ENCODE measurements around the gene SLC24A4. TPM values are rescaled to one million over a fixed set of nuclear protein-coding genes. Genes with fewer than 3 reads are reported as not detected.
A peak's percentile ranks its signal among the peaks of the same experiment; 100 is the strongest.

The SLC24A4 gene
- total RNA-seq, 1 donor from 2014 or later, result not detected

DNA sequence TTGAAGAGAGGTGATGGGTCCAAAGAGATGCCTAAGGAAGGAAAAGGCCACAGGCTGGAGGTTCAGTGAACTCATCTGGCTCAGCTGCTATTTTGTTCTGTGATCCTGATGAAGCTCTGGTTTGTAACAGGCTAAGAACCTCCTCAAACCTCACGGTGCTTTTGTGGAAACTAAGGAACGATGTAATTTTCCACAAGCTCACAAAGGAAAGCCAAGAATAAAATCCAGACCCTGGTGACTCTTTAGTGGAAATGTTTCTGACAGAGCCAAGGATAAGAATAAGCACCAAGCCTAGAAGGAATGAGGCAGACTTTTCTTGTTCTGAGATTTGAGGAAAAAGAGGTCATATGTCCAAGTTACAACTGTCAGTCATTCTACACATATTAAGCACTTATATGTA, 93.6 kb downstream of the SLC24A4 start:
- Histone ChIP-seq H3K4me1 (peaks cover 0 to 9% of the 10 kb centered on the region in 2 donors), H3K36me3 (no peaks in the 10 kb centered on the region), H3K4me3 (no peak overlapping the region), H3K27ac (peak overlapping the region; percentile 18 to 71), H3K27me3 (no peaks in the 10 kb centered on the region), H3K9me3 (no peaks in the 10 kb centered on the region)
- DNase-seq (ENCODE audit: low spot score in 2 of 2), result no peak
- intact Hi-C loops (cut with DNase I), result no loop called here
- TF ChIP-seq CTCF (IDR thresholded peaks at IDR 0.05), result no peak

DNA sequence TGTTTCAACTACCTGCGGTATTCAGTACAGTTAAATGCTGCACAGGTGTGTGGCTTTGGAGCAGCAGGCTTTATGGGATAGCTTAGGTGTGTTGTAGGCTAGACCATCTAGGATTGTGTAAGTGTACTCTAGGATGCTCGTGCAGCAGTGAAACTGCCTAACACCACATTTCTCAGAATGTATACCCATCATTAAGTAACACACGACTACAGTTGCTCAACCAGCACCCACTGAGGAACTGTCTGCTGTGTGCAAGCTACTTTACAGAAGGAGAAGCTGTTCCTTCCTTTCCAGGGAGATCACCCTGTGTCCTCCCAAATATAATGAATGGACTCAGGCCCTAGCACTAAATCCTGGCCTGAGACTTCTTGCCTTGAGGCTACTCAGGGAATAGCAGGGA, 94.8 kb downstream of the SLC24A4 start:
- Histone ChIP-seq H3K27ac (peak overlapping the region in 1 of 2 donors; percentile 44), H3K4me1 (peaks cover 0 to 14% of the 10 kb centered on the region in 2 donors), H3K36me3 (no peaks in the 10 kb centered on the region), H3K9me3 (no peaks in the 10 kb centered on the region), H3K4me3 (no peak overlapping the region), H3K27me3 (no peaks in the 10 kb centered on the region)
- intact Hi-C loops (cut with DNase I), result no loop called here
- TF ChIP-seq CTCF (IDR thresholded peaks at IDR 0.05), result no peak
- DNase-seq (ENCODE audit: low spot score in 2 of 2), result no peak

DNA sequence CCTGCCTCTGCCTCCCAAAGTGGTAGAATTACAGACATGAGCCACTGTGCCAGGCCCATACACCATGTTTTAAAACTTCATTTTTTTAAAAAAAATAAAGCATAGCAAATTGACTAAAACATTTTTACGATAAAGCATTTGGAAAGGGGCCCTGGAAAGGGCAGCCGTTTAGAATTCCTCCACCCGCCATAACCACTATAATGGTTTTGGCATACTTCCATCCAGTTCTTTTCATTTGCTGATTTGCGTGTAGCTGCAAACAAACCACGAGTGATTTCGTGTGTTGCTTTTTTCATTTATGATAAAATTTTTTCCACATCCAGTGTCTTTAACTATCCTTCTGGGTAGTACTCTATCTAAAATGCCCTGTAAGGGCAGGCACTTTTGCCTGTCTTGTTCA, 98.8 kb downstream of the SLC24A4 start:
- Histone ChIP-seq H3K36me3 (no peaks in the 10 kb centered on the region), H3K4me1 (peaks cover 0 to 19% of the 10 kb centered on the region in 2 donors), H3K27ac (no peak overlapping the region), H3K4me3 (no peak overlapping the region), H3K9me3 (peaks cover 0 to 12% of the 10 kb centered on the region in 2 donors), H3K27me3 (no peaks in the 10 kb centered on the region)
- DNase-seq (ENCODE audit: low spot score in 2 of 2), result no peak
- no peak for TF ChIP-seq CTCF (IDR thresholded peaks at IDR 0.05)
- intact Hi-C loops (cut with DNase I), result no loop called here

DNA sequence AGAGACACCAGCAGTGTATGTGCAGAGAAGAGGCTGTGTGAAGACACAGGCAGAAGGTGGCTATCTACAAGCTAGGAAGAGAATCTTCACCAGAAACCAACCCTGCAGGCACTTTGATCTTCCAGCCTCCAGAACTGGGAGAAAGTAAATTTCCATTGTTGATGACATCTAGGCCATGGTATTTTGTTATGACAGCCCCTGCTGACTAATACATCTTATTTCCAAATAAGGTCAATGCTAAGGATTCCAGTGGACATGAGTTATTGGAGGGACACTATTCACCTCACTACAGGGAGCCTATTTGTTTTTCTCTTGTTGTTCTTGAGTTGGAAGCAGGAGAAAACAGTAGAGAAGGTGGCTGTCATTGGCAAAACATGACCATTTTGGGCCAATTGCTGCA, 102.1 kb downstream of the SLC24A4 start:
- H3K9me3 ChIP-seq, result peaks cover 0 to 12% of the 10 kb centered on the region in 2 donors
- H3K27ac ChIP-seq, result peak overlapping the region in 1 of 2 donors; percentile 65
- no peaks in the 10 kb centered on the region for H3K27me3 ChIP-seq
- peaks cover 0 to 20% of the 10 kb centered on the region in 2 donors for H3K4me1 ChIP-seq
- no peak for TF ChIP-seq CTCF (IDR thresholded peaks at IDR 0.05)
- H3K36me3 ChIP-seq, result no peaks in the 10 kb centered on the region
- no peak overlapping the region for H3K4me3 ChIP-seq
- DNase-seq (ENCODE audit: low spot score in 2 of 2), result no peak
- intact Hi-C loops (cut with DNase I), result no loop called here

DNA sequence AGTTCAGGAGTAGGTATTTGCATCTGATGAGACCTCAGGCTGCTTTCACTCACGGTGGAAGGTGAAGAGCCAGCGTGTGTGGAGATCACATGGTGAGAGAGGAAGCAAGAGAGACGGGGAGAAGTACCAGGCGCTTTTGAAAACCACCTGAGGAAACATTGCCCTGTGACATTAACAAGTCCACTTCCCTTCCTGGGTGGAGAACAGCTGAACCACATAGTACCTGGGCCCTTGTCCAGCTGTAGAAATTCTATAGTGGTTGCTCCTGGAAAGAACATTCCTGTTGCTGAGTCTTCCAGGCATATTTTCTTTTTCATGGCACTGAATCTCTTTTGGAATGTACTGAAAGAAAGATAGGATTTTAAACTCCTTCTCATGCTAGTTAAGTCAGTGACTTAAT, 103.3 kb downstream of the SLC24A4 start:
- peak overlapping the region; percentile 65 to 69 for H3K27ac ChIP-seq
- DNase-seq (ENCODE audit: low spot score in 2 of 2), result no peak
- H3K4me3 ChIP-seq, result no peak overlapping the region
- TF ChIP-seq CTCF (IDR thresholded peaks at IDR 0.05), result no peak
- peaks cover 0 to 12% of the 10 kb centered on the region in 2 donors for H3K9me3 ChIP-seq
- intact Hi-C loops (cut with DNase I), result no loop called here
- peaks cover 0 to 20% of the 10 kb centered on the region in 2 donors for H3K4me1 ChIP-seq
- no peaks in the 10 kb centered on the region for H3K27me3 ChIP-seq
- no peaks in the 10 kb centered on the region for H3K36me3 ChIP-seq

- H3K36me3 ChIP-seq, result no peaks in the 10 kb centered on the region
- peaks cover 0 to 15% of the 10 kb centered on the region in 2 donors for H3K4me1 ChIP-seq
- DNase-seq (ENCODE audit: low spot score in 2 of 2), result peak in 1 of 2 donors; percentile 66
- no peak for TF ChIP-seq CTCF (IDR thresholded peaks at IDR 0.05)
- H3K4me3 ChIP-seq, result no peak overlapping the region
- peak overlapping the region; percentile 65 to 69 for H3K27ac ChIP-seq
- peaks cover 0 to 12% of the 10 kb centered on the region in 2 donors for H3K9me3 ChIP-seq
- intact Hi-C loops (cut with DNase I), result no loop called here
- no peaks in the 10 kb centered on the region for H3K27me3 ChIP-seq
Observed at GRCh38 chr14:92427096-92427495, 104.1 kb downstream of the SLC24A4 start.
